NCI-H748 treated with DMSO at 0.1 percent for 48 hours (cell line): ENCODE measurements around the gene MICALL2.
"Not testable (repeated sequence)": the region's sequence is repeated elsewhere in the genome, so short reads cannot be mapped to it uniquely, and the experiment has no call there.

Source experiments
- DNase-seq: peaks from one replicate; lab custom pipeline; 2025; lab: John Stamatoyannopoulos, UW

Gene MICALL2

GRCh38 chr7:1447551-1448244 lies 11.6 kb downstream of the MICALL2 start:
- no peak for DNase-seq

- no peak for DNase-seq
Observed at GRCh38 chr7:1447112-1447511, 12.2 kb downstream of the MICALL2 start.

DNA sequence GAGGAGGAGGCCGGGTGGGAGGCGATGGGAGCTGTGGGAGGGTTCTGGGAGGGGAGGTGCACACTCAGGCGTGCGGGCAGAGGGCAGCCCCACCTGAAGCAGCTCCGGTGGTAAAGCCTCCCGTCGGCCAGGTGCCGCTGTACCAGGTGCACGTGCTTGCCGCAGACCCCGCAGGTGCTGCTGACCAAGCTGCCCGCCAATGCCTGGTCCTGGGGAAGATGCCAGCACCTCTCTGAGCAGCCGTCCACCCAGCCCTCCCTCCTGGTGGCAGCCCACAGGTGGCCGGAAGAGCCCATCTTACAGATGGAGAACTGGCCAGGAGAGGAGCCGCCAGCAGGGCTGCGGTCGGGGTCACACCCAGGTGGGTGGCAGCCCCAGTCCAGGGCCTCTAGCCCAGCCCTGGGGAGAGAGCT lies 12.6 kb downstream of the MICALL2 start:
- DNase-seq: no peak

DNA sequence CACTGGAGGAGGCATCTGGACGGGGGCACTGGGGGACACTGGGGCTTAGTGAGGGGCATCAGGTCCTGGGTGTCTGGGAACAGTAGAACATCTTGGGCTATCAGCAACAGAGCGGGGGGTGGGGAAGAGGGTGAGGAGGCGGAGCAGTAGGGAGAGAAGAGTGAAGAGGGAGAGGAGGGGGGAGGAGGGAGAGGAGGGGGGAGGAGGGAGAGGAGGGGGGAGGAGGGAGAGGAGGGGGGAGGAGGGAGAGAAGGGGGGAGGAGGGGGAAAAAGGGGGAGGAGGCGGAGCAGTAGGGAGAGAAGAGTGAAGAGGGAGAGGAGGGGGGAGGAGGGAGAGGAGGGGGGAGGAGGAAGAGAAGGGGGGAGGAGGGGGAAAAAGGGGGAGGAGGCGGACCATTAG lies 13.2 kb downstream of the MICALL2 start:
- DNase-seq: not testable (repeated sequence)

DNA sequence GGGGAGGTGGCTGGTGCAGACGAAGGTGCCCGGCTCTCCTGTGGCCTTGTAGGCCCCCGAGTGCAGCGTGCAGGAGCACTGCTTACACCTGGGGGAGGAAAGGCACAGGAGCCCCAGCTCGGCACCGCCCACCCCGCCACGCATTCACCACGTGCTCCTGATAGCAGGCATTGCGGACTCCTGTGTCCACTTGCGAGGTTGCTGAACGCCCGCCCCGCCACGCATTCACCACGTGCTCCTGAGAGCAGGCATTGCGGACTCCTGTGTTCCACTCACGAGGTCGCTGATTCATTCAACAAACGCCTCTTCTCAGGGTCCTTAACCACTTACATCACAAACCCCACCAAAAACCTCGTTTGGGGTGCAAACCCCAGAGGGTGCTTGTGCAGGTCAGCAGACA lies 13.9 kb downstream of the MICALL2 start:
- DNase-seq: no peak

DNA sequence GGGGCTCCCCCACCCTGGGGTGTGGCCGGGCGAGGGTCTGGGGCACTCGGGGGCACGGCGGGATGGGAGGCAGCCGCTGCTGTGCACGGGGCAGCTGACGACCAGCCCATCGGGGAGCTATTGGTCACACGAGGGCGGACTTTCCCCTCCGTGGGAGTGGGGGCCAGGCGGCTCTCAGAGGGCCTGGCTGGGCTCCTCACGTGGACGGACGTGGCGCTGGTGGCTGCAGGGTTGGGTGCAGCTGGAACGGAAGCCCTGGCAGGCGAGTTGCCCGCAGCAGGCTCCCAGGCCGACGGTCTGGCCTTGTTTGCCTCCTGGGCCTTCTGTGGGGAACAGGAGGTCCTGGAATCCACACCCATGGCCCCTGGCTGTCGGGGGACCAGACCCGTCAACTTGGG lies 14.3 kb downstream of the MICALL2 start:
- no peak for DNase-seq

GRCh38 chr7:1444214-1444924 lies 14.9 kb downstream of the MICALL2 start:
- no peak for DNase-seq

DNA sequence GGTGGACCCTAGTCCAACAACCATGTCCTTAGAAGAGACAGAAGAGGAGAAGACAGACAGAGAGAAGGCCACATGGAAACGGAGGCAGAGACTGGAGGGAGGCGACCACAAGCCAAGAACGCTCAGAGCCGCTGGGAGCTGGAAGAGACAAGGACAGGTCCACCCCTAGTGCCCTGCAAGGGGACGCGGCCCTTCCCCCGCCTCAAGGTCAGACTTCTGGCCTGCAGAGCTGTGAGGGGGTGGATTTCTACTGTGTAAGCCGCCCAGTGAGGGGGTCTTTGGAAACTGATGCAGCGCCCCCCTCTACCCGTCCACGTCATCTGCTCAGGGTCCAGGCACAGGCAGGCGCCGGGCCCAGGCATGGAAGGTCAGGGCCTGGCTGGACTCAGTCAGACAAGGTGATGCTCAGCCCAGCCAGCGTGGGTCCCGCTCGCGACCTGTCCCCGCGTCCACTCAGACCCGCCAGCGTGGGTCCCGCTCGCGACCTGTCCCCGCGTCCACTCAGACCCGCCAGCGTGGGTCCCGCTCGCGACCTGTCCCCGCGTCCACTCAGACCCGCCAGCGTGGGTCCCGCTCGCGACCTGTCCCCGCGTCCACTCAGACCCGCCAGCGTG lies 15.6 kb downstream of the MICALL2 start:
- DNase-seq: not testable (repeated sequence)

GRCh38 chr7:1442355-1443124 lies 16.7 kb downstream of the MICALL2 start:
- DNase-seq: no peak

DNA sequence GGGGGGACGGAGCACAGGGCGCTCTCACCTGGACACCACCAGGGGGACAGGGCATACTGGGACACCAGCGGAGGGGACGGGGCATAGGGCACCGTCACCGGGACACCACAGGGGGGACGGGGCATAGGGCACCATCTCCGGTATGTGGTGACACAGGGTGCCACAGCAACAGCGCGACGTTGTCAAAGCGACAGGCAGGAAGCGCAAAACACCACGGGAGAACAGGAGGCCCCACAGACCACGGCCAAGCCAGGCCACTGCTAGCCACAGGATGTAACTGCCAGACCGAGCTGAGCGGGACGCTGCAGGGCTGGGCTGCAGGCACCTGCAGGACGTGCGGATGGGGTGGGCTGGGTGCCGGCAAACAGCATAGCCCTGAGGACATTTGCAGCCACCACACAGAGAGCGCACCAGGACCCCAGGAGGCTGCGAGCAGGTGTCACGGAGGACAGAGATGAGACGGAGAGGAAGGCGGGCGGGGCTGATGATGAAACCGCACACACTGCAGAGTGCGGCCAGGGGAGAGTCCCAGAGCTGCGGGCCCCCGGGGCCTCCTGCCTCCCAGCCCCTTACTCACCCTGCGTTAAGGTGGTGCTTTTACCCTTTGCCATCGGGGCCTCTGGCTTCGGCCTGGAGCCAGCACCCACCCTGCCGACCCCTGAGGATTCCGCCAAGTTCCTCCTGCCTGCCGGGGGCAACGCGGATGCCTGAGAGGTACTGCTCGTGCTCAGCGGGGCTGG lies 17.5 kb downstream of the MICALL2 start:
- DNase-seq: no peak

DNA sequence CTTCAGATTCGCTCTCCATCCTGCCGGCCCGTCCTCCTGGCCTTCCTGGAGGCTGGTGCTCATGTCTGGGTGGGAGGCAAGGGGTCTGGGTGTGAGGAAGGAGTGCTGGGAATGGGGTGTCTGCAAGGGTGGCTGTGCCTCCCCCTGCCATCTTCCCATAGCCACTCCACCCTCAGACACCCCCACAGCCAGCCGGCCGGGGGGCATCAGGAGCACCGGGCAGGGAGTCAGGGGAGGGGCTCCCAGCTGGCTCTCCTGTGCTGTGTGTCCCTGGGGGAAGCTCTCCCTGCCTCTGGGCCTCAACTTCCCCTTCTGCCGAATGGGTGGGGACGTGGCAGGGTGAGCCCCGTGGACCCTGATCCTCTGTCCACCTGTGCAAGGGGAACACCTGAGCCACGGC lies 18.6 kb downstream of the MICALL2 start:
- DNase-seq: no peak

DNA sequence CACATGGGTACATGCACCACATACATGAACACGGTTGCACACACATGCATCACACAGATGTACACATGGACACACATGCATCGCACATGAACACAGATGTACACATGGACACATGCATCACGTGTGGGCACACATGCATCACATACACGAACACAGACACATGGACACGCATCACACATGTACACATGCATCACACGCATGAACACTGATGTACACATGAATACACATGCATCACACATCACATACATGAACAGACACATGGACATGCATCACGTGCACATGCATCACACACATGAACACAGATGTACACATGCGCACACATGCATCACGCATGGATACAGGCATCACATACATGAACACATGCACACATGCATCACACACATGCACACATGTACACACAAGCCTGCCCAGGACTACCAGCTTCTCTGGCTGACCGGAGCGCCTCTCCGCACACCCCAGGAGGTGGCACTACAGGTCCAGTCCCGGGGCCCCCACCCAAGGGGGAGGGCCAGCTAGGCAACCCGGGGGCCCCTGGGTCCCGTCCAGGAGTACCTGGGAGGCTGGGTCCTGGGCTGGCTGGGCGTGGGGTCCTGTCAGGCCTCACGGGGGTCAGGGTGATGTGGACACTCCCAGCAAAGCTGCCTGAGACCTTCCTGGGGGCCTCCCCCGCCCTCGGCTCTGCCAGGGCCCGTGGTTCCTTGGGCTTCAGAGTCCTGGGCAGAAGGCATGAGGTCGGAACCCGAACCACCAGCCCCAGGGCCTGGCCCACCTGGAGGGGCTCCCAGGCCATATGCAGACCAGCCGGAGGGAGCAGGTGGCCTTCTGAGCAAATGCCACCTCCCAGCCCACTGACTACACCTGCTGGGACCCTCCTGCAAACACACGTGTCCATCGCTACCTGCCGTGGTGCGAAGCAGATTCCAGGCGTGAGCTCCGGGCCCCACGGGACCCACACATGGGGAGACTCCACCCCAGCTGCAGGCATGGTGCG lies 19.6 kb downstream of the MICALL2 start:
- DNase-seq: no peak

DNA sequence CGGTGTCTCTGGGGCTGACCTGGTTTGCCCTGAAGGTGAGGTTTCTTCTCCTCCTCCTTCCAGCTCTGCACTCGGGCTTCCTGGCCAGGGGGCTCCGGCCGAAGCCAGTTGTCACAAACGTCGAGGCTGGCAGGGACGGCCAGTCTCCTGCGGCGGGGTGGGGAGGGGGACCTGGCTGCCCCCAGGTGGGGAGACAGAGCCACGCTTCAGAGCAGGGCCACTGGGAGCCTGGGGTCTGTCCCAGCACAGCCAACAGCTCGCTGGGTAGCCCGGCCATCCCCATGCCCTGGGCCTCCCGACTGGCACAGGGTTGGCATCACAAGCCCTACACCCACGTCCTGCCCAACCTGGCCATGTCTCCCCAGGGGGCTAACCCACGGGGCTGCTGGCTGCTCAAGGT lies 20.4 kb downstream of the MICALL2 start:
- no peak for DNase-seq

- DNase-seq: no peak
Observed at GRCh38 chr7:1438208-1438607, 21.1 kb downstream of the MICALL2 start.

DNA sequence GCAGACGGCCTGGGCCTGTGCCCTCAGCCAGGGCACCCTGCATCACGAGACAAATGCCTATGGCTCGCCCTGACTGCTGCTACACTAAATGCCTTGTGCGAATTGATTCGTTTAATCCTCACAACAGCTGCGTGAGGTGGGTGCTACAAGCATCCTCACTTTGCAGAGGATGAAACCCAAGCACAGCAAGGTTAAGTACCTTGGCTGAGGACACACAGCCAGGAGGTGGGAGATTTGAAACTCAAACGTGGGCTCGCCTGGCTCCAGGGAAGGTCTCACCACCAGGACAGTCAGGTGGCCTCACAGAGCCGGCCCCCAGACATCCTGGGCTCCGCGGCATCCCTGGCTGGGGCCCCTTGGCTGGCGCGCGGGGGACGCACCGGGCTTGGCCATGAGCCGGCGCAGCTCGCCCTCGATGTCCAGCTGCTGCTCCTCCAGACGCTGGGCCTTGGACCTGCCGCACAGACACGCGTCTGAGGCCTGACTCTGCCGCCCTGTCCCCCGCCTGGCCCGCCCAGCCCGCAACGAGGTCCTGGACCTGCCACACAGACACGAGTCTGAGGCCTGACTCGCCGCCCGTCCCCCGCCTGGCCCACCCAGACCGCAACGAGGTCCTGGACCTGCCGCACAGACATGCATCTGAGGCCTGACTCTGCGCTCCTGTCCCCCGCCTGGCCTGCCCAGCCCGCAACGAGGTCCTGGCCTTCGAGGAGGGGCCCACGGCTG lies 22.0 kb downstream of the MICALL2 start:
- DNase-seq: no peak

DNA sequence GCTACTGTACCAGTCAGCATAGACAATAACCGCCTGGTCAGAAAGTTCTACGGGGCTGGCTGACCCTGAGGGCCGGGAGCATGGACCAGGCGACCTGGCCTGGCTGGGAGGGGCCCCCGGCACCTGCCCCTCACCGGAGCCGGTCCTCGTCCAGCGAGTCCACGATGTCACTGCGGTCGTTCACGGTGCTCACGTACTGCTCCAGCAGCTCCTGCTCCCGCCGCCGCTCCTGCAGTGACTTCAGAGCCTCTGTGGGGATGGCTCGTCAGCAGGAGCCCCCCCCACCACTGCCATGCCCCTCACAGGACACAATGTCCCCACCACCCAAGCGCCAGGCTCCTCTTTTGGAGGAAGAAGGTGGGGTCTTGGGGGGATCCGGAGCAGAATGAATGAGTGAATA lies 22.7 kb downstream of the MICALL2 start:
- no peak for DNase-seq

DNA sequence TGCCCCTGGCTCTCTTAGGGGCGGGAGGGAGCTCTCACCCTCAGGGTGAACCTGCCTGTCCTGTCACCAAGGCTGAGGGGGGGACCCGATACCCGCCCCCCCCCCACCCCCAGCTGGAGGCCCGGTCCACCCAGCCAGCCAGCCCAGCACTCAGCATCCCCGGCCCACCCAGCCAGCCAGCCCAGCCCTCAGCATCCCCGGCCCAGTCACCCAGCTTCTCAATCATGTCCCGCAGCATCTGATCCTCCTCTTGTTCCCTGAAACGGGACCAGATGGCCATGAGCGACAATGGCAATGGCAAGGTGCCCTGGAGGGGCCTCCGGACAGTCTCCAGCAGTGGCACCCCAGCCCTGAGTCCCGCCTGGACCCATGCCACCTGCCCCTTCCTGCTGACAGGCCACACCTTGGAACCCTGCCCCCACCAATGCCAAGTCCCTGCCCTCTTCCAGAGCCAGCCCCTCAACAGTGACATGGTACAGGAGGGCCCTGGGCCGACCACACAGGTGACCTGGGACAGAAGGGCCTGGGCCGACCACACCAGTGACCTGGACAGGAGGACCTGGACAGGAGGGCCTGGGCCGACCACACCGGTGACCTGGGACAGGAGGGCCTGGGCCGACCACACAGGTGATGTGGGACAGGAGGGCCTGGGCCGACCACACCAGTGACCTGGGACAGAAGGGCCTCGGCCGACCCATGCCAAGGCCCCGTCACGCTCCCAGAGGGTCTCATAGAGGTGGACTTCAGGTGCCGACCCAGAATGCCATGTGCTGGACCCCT lies 24.2 kb downstream of the MICALL2 start:
- no peak for DNase-seq

DNA sequence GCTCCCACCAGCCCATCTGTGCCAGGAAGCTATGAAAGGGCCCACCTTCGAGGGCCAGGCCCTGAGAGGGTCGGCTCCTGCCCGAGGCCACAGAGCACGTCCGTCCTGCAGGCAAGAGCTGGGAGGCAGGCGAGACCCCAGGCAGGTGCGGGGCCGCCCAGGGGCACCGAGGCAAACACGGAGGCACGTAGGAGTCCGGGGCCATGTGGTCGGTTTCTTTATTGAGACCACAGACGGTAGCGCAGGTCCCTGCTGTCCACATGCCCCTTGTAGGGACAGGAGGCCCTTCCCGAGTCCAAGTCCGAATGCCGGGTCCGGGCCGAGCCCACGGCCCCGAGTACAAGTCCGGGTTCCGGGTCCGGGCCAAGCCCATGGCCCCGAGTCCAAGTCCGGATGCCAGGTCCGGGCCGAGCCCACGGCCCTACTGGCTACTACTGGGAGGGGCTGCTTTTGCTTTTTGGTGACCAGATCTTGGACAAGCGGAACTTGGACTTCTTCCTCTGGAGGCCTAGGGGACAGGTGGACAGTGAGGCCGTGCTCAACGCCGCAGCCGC lies 25.0 kb downstream of the MICALL2 start:
- DNase-seq: no peak
